Posterior cingulate gyrus (tissue), 11 donors: ENCODE results near the gene FAM53A.

Experiments used
- DNase-seq, 10 donors: peaks; one replicate each; pipeline versions ENCODE4 v3.0.0 to v3.0.0-alpha.2; 2020 to 2021; ENCODE audit warnings: mixed read lengths in 3 of 10
- intact Hi-C: fragments of 100-400 bp; cut with DNase I; formaldehyde crosslinking; loops from one replicate; pipeline ENCODE4 v1.15.1; 2023

The FAM53A gene

GRCh38 chr4:1627417-1628313 is 56.4 kb downstream of the FAM53A start:
- intact Hi-C loops: no loop called here
- no peak for DNase-seq

GRCh38 chr4:1626941-1627340 is 57.2 kb downstream of the FAM53A start:
- no peak for DNase-seq
- intact Hi-C loops: no loop called here

- peak in 1 of 10 donors; percentile 20 for DNase-seq
- intact Hi-C loops: no loop called here
Observed at GRCh38 chr4:1626151-1626550, 58.0 kb downstream of the FAM53A start.

GRCh38 chr4:1625600-1626138 is 58.4 kb downstream of the FAM53A start:
- DNase-seq: no peak
- intact Hi-C loops: no loop called here

GRCh38 chr4:1624519-1624910 is 59.6 kb downstream of the FAM53A start:
- intact Hi-C loops: no loop called here

GRCh38 chr4:1623821-1624518 is 60.1 kb downstream of the FAM53A start:
- intact Hi-C loops: no loop called here
- no peak for DNase-seq

More at GRCh38 chr4:1624519-1624910, 59.6 kb downstream of the FAM53A start:
- DNase-seq: no peak

GRCh38 chr4:1623400-1623799 is 60.7 kb downstream of the FAM53A start:
- intact Hi-C loops: no loop called here

GRCh38 chr4:1622956-1623355 is 61.2 kb downstream of the FAM53A start:
- DNase-seq: no peak
- intact Hi-C loops: no loop called here

More at GRCh38 chr4:1623400-1623799, 60.7 kb downstream of the FAM53A start:
- DNase-seq: no peak

- intact Hi-C loops: no loop called here
- DNase-seq: no peak
Observed at GRCh38 chr4:1622238-1622637, 61.9 kb downstream of the FAM53A start.

GRCh38 chr4:1621526-1621925 is 62.6 kb downstream of the FAM53A start:
- intact Hi-C loops: no loop called here
- no peak for DNase-seq

- intact Hi-C loops: no loop called here
- no peak for DNase-seq
Observed at GRCh38 chr4:1619151-1619672, 64.9 kb downstream of the FAM53A start.

GRCh38 chr4:1618438-1618837 is 65.7 kb downstream of the FAM53A start:
- DNase-seq: no peak
- intact Hi-C loops: no loop called here

GRCh38 chr4:1616557-1616930 is 67.6 kb downstream of the FAM53A start:
- intact Hi-C loops: no loop called here

GRCh38 chr4:1615786-1616556 is 68.1 kb downstream of the FAM53A start:
- no peak for DNase-seq
- intact Hi-C loops: no loop called here

More at GRCh38 chr4:1616557-1616930, 67.6 kb downstream of the FAM53A start:
- DNase-seq: no peak

- DNase-seq: no peak
- intact Hi-C loops: no loop called here
Observed at GRCh38 chr4:1614854-1615595, 69.1 kb downstream of the FAM53A start.

GRCh38 chr4:1614502-1614853 is 69.6 kb downstream of the FAM53A start:
- intact Hi-C loops: no loop called here
- no peak for DNase-seq

GRCh38 chr4:1614049-1614448 is 70.1 kb downstream of the FAM53A start:
- intact Hi-C loops: no loop called here
- DNase-seq: no peak

GRCh38 chr4:1613099-1613495 is 71.0 kb downstream of the FAM53A start:
- peak in 2 of 10 donors; percentile 39 to 75 for DNase-seq
- intact Hi-C loops: no loop called here

GRCh38 chr4:1612278-1613098 is 71.6 kb downstream of the FAM53A start:
- peak in 3 of 10 donors; percentile 46 to 66 (median 50) for DNase-seq
- intact Hi-C loops: no loop called here
